H1 (cell line): Measurements from ENCODE around the gene FOSL2. TPM values are rescaled to one million over a fixed set of nuclear protein-coding genes. Genes with fewer than 3 reads are reported as not detected.

ENCODE experiments used
- CTCF ChIA-PET: fragments of 300-600 bp; sonication (Branson Sonifier 250); formaldehyde crosslinking; loops from one replicate; lab custom pipeline; 2021; ENCODE audit not compliant: partially characterized antibody; lab: Charles Lee
- POLR2A ChIA-PET: fragments of 300-600 bp; sonication (Branson Sonifier 250); formaldehyde crosslinking; loops from one replicate; lab custom pipeline; 2021; ENCODE audit warnings: inconsistent platforms; ENCODE audit not compliant: partially characterized antibody; lab: Charles Lee
- DNase-seq, 2 experiments: peaks; one replicate each; pipeline versions ENCODE4 v3.0.0 to v3.0.0-alpha.2; 2010 to 2022; ENCODE audit warnings: low spot score in 2 of 2, low read depth in 1 of 2, mixed read lengths in 1 of 2
- FAIRE-seq: peaks from 2 replicates; lab custom pipeline; 2011; peaks lifted over from hg19 to GRCh38; lab: Jason Lieb, UNC
- H2AFZ ChIP-seq: 2 replicates; pipeline ENCODE4 v1.8.1; 2012; ENCODE audit warnings: low read length, inconsistent platforms
- H2AK5ac ChIP-seq: 2 replicates; pipeline ENCODE4 v1.6.1; 2013; ENCODE audit warnings: low read depth, low read length
- H2BK120ac ChIP-seq: replicated peaks from 2 replicates; pipeline ENCODE3; 2013; ENCODE audit warnings: low read depth, low read length, inconsistent platforms
- H2BK12ac ChIP-seq: 2 replicates; pipeline ENCODE4 v1.6.1; 2013; ENCODE audit warnings: low read depth, low read length
- H2BK15ac ChIP-seq: 2 replicates; pipeline ENCODE4 v1.6.1; 2013; ENCODE audit warnings: low read length
- H2BK20ac ChIP-seq: 2 replicates; pipeline ENCODE4 v1.6.1; 2013; ENCODE audit warnings: low read length
- H2BK5ac ChIP-seq: 2 replicates; pipeline ENCODE4 v1.6.1; 2013; ENCODE audit warnings: low read depth, low read length
- H3K14ac ChIP-seq: 2 replicates; pipeline ENCODE4 v1.6.1; 2013; ENCODE audit warnings: inconsistent platforms; ENCODE audit not compliant: insufficient read length
- H3K18ac ChIP-seq: 2 replicates; pipeline ENCODE4 v1.6.1; 2013; ENCODE audit warnings: low read length; ENCODE audit errors: extremely low read depth
- H3K23ac ChIP-seq: 2 replicates; pipeline ENCODE4 v1.6.1; 2013; ENCODE audit warnings: inconsistent platforms; ENCODE audit not compliant: insufficient read length
- H3K23me2 ChIP-seq: 2 replicates; pipeline ENCODE4 v1.6.1; 2013; ENCODE audit warnings: low read depth, low read length
- H3K27ac ChIP-seq: 2 replicates; pipeline ENCODE4 v1.6.1; 2011; ENCODE audit warnings: low read depth, low read length, inconsistent platforms
- H3K27me3 ChIP-seq, 4 experiments: replicated peaks in 1 of 4; 1 replicate in 1 of 4; 2 replicates in 3 of 4; pipeline versions ENCODE4 v1.6.1 to v1.8.1; 2011 to 2013; ENCODE audit warnings: low read length in 3 of 4, mild to moderate bottlenecking in 3 of 4, inconsistent platforms in 2 of 4, mixed read lengths in 2 of 4, moderate library complexity in 1 of 4; ENCODE audit not compliant: control insufficient read depth in 3 of 4, insufficient read depth in 3 of 4; ENCODE audit errors: extremely low read depth in 1 of 4
- H3K36me3 ChIP-seq, 4 experiments: 2 replicates each; pipeline versions ENCODE4 v1.6.1 to v1.8.1; 2011 to 2013; ENCODE audit warnings: mild to moderate bottlenecking in 4 of 4, low read length in 3 of 4, moderate library complexity in 2 of 4, control low read depth in 1 of 4, inconsistent platforms in 1 of 4; ENCODE audit not compliant: insufficient read depth in 4 of 4, control insufficient read depth in 2 of 4
- H3K4ac ChIP-seq: replicated peaks from 2 replicates; pipeline ENCODE3; 2013; ENCODE audit warnings: low read length, low read depth, mixed read lengths, inconsistent platforms; ENCODE audit not compliant: insufficient read length
- H3K4me1 ChIP-seq, 4 experiments: replicated peaks in 1 of 4; 1 replicate in 1 of 4; 2 replicates in 3 of 4; pipeline versions ENCODE4 v1.6.1 to v1.8.1; 2011 to 2013; ENCODE audit warnings: low read length in 3 of 4, inconsistent platforms in 2 of 4, mixed read lengths in 1 of 4; ENCODE audit not compliant: insufficient read depth in 4 of 4, control insufficient read depth in 3 of 4
- H3K4me2 ChIP-seq, 2 experiments: 2 replicates each; pipeline versions ENCODE4 v1.6.1 to v1.8.1; 2011 to 2013; ENCODE audit warnings: low read depth in 2 of 2, low read length in 2 of 2, control low read depth in 1 of 2, inconsistent platforms in 1 of 2, mild to moderate bottlenecking in 1 of 2; ENCODE audit not compliant: insufficient read depth in 1 of 2
- H3K4me3 ChIP-seq, 4 experiments: fragments of 200-600, 300-600 bp in 1 of 4; sonication (generic), shearing (Covaris generic), sonication (Bioruptor Twin) in 1 of 4; 2 replicates each; pipeline versions ENCODE4 v1.5.1 to v1.8.1; 2011 to 2016; ENCODE audit warnings: low read length in 4 of 4, low read depth in 3 of 4, control low read depth in 2 of 4, inconsistent platforms in 2 of 4, mild to moderate bottlenecking in 2 of 4, mixed read lengths in 1 of 4, moderate library complexity in 1 of 4; ENCODE audit not compliant: insufficient read depth in 2 of 4; ENCODE audit errors: extremely low read depth in 1 of 4
- H3K56ac ChIP-seq: replicated peaks from 2 replicates; pipeline ENCODE3; 2013; ENCODE audit warnings: low read depth, mild to moderate bottlenecking, mixed read lengths, low read length, inconsistent platforms; ENCODE audit not compliant: insufficient read length
- H3K79me1 ChIP-seq: 2 replicates; pipeline ENCODE4 v1.6.1; 2013; ENCODE audit warnings: low read depth, low read length, control low read depth
- H3K79me2 ChIP-seq, 2 experiments: 2 replicates each; pipeline versions ENCODE4 v1.6.1 to v1.8.1; 2012 to 2013; ENCODE audit warnings: low read length in 2 of 2, mild to moderate bottlenecking in 2 of 2, inconsistent platforms in 1 of 2; ENCODE audit not compliant: insufficient read depth in 2 of 2, control insufficient read depth in 1 of 2
- H3K9ac ChIP-seq, 4 experiments: replicated peaks in 1 of 4; 1 replicate in 1 of 4; 2 replicates in 3 of 4; pipeline versions ENCODE4 v1.6.1 to v1.8.1; 2011 to 2013; ENCODE audit warnings: low read depth in 3 of 4, low read length in 3 of 4, control low read depth in 2 of 4, mild to moderate bottlenecking in 2 of 4, moderate library complexity in 2 of 4, inconsistent platforms in 1 of 4; ENCODE audit errors: extremely low read depth in 1 of 4
- H3K9me3 ChIP-seq, 2 experiments: 2 replicates each; pipeline versions ENCODE4 v1.6.1 to v1.8.1; 2012 to 2013; ENCODE audit warnings: mild to moderate bottlenecking in 2 of 2, moderate library complexity in 2 of 2, control low read depth in 1 of 2, inconsistent platforms in 1 of 2, low read depth in 1 of 2, low read length in 1 of 2, mixed read lengths in 1 of 2; ENCODE audit not compliant: insufficient read depth in 2 of 2
- H4K20me1 ChIP-seq, 2 experiments: replicated peaks in 1 of 2; 2 replicates each; pipeline versions ENCODE3 to v1.8.1; 2011 to 2013; ENCODE audit warnings: inconsistent platforms in 2 of 2, low read length in 2 of 2, mild to moderate bottlenecking in 1 of 2; ENCODE audit not compliant: insufficient read depth in 2 of 2, control insufficient read depth in 1 of 2
- H4K5ac ChIP-seq: 2 replicates; pipeline ENCODE4 v1.6.1; 2013; ENCODE audit warnings: low read length, low read depth, mixed read lengths, inconsistent platforms; ENCODE audit not compliant: insufficient read length
- H4K8ac ChIP-seq: 2 replicates; pipeline ENCODE4 v1.8.0; 2013; ENCODE audit warnings: mild to moderate bottlenecking, moderate library complexity, low read length, inconsistent platforms; ENCODE audit not compliant: insufficient read depth; ENCODE audit errors: extremely low read depth
- H4K91ac ChIP-seq: replicated peaks from 2 replicates; pipeline ENCODE3; 2013; ENCODE audit warnings: low read length, mixed read lengths, inconsistent platforms; ENCODE audit not compliant: insufficient read length
- JUND ChIP-seq: IDR thresholded peaks from 2 replicates; pipeline ENCODE4 v1.6.1; 2011; ENCODE audit warnings: mild to moderate bottlenecking, improper control_type of control experiment, low read length
- SRF ChIP-seq: IDR thresholded peaks from 2 replicates; pipeline ENCODE4 v1.6.1; 2011; ENCODE audit warnings: mild to moderate bottlenecking, low read depth, low read length, moderate library complexity
- TEAD4 ChIP-seq: IDR thresholded peaks from 2 replicates; pipeline ENCODE4 v1.6.1; 2012; ENCODE audit warnings: low read depth, low read length, inconsistent platforms, mixed read lengths
- WGBS, 2 experiments: shearing (Covaris generic) in 1 of 2; methylation state at CpG; one replicate each; pipeline versions ENCODE4 v1.1.6 to v1.1.7; 2013 to 2015; ENCODE audit warnings: low lambda C conversion rate in 2 of 2, mixed read lengths in 2 of 2, inconsistent platforms in 1 of 2, low coverage in 1 of 2, missing lambda C conversion rate in 1 of 2; ENCODE audit not compliant: insufficient replicate concordance in 2 of 2, insufficient coverage in 1 of 2, insufficient read length in 1 of 2; ENCODE audit errors: extremely low coverage in 1 of 2, missing lambda C conversion rate in 1 of 2; 5-methylcytosine and 5-hydroxymethylcytosine counted together
- polyA plus RNA-seq, 7 experiments: library from polyadenylated mRNA; depleted of rRNA in 3 of 7; stranded (reverse) in 5 of 7; unstranded in 2 of 7; fragments of >200 nt in 5 of 7; fragments of 200-250 nt in 2 of 7; gene quantifications; 1 replicate in 5 of 7; 2 replicates in 1 of 7; 4 replicates in 1 of 7; pipeline versions ENCODE4 v1.2.1 to v1.2.3, GENCODE V29; 2011 to 2013; ENCODE audit warnings: missing spikeins in 2 of 7, mixed read lengths in 2 of 7
- total RNA-seq: library from RNA; stranded (reverse); fragmentation: NEBNext Ultra II Directional; extraction: Animal tissue kit (Norgen Biotek cat#: 25700); gene quantifications from 2 replicates; pipeline ENCODE4 v1.2.1, GENCODE V29; 2021

The FOSL2 gene
- total and polyA plus RNA-seq, 2 of the 8 experiments (the other 6 are each of a cell fraction or from before 2014, with no cell fraction given) = 1.5 to 4.5 TPM

- POLR2A ChIA-PET = interaction anchor here (1.2 kb wide), 1 partner anchor 87 kb away, joined by 3 read pairs; no protein-coding TSS in a partner anchor
- Histone ChIP-seq H3K9ac (no peak overlapping the region), H2AK5ac (no peak overlapping the region), H2AFZ (0 out of 2 replicates have a peak overlapping the region, but pooled peaks have one; percentile 45), H3K36me3 (no peaks in the 10 kb centered on the region), H2BK120ac (no peak overlapping the region), H2BK5ac (no peak overlapping the region), H3K27me3 (no peaks in the 10 kb centered on the region), H3K27ac (no peak overlapping the region), H2BK15ac (no peak overlapping the region), H3K79me1 (no peaks in the 10 kb centered on the region), H3K4me1 (no peaks in the 10 kb centered on the region; a peak in 2 of 7 replicates), H3K79me2 (no peaks in the 10 kb centered on the region), H3K18ac (no peak overlapping the region), H4K5ac (no peak overlapping the region), H3K4me3 (no peak overlapping the region), H3K4ac (no peak overlapping the region), H2BK12ac (no peak overlapping the region), H4K8ac (no peak overlapping the region; the same call in 1 of the 2 replicates), H2BK20ac (no peak overlapping the region), H3K23ac (no peak overlapping the region), H3K23me2 (no peaks in the 10 kb centered on the region; the same call in 1 of the 2 replicates), H4K91ac (no peak overlapping the region), H4K20me1 (peaks cover 0 to 2% of the 10 kb centered on the region in 2 experiments), H3K4me2 (no peak overlapping the region), H3K56ac (no peak overlapping the region), H3K14ac (no peak overlapping the region), H3K9me3 (no peaks in the 10 kb centered on the region)
- CTCF ChIA-PET = interaction anchor here (1.0 to 1.5 kb wide), 3 partner anchors 11 to 768 kb away, joined by 3 to 4 read pairs (median 3); no protein-coding TSS in a partner anchor
- TF ChIP-seq TEAD4 (no peak), JUND (peak; percentile 37; the same call in 1 of the 2 replicates), SRF (0 out of 2 replicates have a peak, but pooled peaks have one; percentile 32)
- no peak for FAIRE-seq
- no peak for DNase-seq
- 88% methylated on average over 17 of the region's 17 CpGs; no CpG with 5 or more reads in 1 of the 2 experiments for WGBS, 2 experiments
Measured at GRCh38 chr2:28449488-28450395, 57.1 kb downstream of the FOSL2 start.
